ENCODE measurements around the gene PADI3.

The PADI3 gene

DNA sequence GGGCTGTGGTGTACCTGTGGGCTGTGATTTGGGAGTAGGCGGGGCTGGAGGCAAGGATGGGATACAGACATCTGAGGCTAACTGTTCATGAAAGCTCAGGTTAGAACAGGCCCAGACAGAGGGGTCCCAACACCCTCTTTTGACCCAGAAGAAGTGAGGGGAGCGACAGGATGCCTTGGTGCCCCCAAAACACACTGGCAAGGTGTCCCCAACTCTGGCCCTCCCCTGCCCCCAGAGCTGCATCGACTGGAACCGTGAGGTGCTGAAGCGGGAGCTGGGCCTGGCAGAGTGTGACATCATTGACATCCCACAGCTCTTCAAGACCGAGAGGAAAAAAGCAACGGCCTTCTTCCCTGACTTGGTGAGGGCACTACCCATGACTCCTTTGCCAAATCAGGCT is 31.5 kb downstream of the PADI3 start:
- Histone ChIP-seq H3K27me3 (ENCODE audit: control insufficient read depth, insufficient read depth, low read length, poor library complexity, severe bottlenecking) (no peaks in the 10 kb centered on the region), H3K9me3 (ENCODE audit: control insufficient read depth, low read length) (no peaks in the 10 kb centered on the region), H3K4me1 (ENCODE audit: control insufficient read depth, insufficient read depth, low read length) (no peaks in the 10 kb centered on the region), H3K36me3 (ENCODE audit: control insufficient read depth, insufficient read depth, low read length) (no peaks in the 10 kb centered on the region), H3K4me3 (ENCODE audit: insufficient read depth, low read depth, low read length) (no peak overlapping the region), H3K27ac (ENCODE audit: insufficient read depth, low read depth, low read length, poor library complexity, severe bottlenecking) (no peak overlapping the region)
- 92 to 95% methylated on average over 7 of the region's 7 CpGs for WGBS, 2 experiments

DNA sequence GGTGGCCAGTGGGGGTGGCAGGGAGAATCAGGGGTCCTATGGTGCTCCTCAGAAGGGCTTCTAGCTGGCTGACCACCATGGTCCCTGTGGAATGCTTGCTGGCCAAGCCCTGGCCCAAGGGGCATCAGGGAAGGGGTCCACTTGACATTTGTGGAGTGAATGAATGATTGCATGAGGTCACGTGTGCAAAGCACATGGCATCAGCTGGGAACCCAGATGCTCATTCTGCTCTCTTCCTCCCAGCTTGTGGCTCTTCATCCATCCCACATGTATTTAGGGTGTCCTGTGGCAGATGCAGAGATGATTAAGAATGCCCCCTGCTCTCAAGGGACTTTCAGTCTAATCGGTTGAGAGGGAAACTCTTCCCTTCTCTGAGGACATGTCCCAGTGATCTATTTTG is 32.0 kb downstream of the PADI3 start:
- no peaks in the 10 kb centered on the region for H3K9me3 ChIP-seq (ENCODE audit: control insufficient read depth, low read length)
- H3K36me3 ChIP-seq (ENCODE audit: control insufficient read depth, insufficient read depth, low read length) = no peaks in the 10 kb centered on the region
- no peaks in the 10 kb centered on the region for H3K27me3 ChIP-seq (ENCODE audit: control insufficient read depth, insufficient read depth, low read length, poor library complexity, severe bottlenecking)
- no peaks in the 10 kb centered on the region for H3K4me1 ChIP-seq (ENCODE audit: control insufficient read depth, insufficient read depth, low read length)
- 87 to 94% methylated on average over 2 of the region's 2 CpGs for WGBS, 2 experiments
- no peak overlapping the region for H3K27ac ChIP-seq (ENCODE audit: insufficient read depth, low read depth, low read length, poor library complexity, severe bottlenecking)
- no peak overlapping the region for H3K4me3 ChIP-seq (ENCODE audit: insufficient read depth, low read depth, low read length)

DNA sequence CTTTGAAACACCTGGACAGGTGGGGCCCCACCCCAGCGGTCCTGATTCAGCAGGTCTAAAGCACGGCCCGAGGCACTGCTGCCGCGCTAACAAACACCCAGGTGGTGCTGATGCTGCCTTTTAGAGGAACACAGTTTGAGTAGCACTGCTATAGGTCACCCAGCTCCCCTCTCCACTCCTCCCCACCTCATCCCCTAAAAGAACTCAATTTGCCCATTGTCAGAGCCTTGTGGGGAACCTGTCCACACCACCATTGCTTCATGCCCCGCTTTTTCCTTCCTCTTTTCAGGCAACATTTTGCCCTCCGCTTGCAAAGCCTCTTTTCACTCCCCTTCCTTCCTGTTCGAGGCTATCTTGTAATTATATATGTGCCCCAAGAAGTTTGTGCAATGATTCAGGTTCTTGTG is 32.9 kb downstream of the PADI3 start:
- Histone ChIP-seq H3K9me3 (ENCODE audit: control insufficient read depth, low read length) (no peaks in the 10 kb centered on the region), H3K27ac (ENCODE audit: insufficient read depth, low read depth, low read length, poor library complexity, severe bottlenecking) (no peak overlapping the region), H3K27me3 (ENCODE audit: control insufficient read depth, insufficient read depth, low read length, poor library complexity, severe bottlenecking) (no peaks in the 10 kb centered on the region), H3K36me3 (ENCODE audit: control insufficient read depth, insufficient read depth, low read length) (no peaks in the 10 kb centered on the region), H3K4me1 (ENCODE audit: control insufficient read depth, insufficient read depth, low read length) (no peaks in the 10 kb centered on the region), H3K4me3 (ENCODE audit: insufficient read depth, low read depth, low read length) (no peak overlapping the region)
- 83 to 88% methylated on average over 8 of the region's 8 CpGs for WGBS, 2 experiments

DNA sequence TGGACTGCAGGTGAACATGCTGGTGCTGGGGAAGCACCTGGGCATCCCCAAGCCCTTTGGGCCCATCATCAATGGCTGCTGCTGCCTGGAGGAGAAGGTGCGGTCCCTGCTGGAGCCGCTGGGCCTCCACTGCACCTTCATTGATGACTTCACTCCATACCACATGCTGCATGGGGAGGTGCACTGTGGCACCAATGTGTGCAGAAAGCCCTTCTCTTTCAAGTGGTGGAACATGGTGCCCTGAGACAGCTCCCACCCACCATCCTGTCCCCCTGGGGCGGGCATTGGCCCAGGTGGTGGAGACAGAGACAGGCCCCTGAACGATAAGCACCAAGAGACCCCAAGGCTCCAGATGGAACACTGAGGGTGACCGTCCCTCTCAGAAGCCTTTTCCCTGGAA is 33.9 kb downstream of the PADI3 start:
- H3K4me1 ChIP-seq (ENCODE audit: control insufficient read depth, insufficient read depth, low read length) = no peaks in the 10 kb centered on the region
- H3K9me3 ChIP-seq (ENCODE audit: control insufficient read depth, low read length) = no peaks in the 10 kb centered on the region
- no peak overlapping the region for H3K4me3 ChIP-seq (ENCODE audit: insufficient read depth, low read depth, low read length)
- 92% methylated on average over 5 of the region's 5 CpGs for WGBS, 2 experiments
- no peaks in the 10 kb centered on the region for H3K36me3 ChIP-seq (ENCODE audit: control insufficient read depth, insufficient read depth, low read length)
- H3K27ac ChIP-seq (ENCODE audit: insufficient read depth, low read depth, low read length, poor library complexity, severe bottlenecking) = no peak overlapping the region
- no peaks in the 10 kb centered on the region for H3K27me3 ChIP-seq (ENCODE audit: control insufficient read depth, insufficient read depth, low read length, poor library complexity, severe bottlenecking)

DNA sequence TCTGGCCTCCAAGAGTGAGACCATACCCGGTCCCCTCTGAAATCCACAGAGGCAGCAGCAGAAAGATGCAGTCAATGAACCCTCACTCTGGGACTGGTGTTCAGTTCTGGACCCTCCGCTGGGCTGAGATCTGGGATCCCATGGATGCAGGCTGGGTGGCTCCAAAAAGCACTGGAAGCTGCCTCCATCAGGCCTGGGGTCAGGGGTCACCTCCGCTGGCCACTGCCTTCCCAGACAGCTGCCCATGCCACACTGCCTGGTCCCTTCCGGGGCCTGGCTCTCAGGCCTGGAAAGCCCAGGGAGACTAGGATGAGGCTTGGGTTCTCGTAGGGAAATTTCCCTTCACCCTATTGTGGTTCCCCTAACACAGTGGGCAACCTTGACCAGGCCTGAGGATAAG is 37.7 kb downstream of the PADI3 start:
- 81 to 86% methylated on average over 5 of the region's 5 CpGs for WGBS, 2 experiments
- H3K27me3 ChIP-seq (ENCODE audit: control insufficient read depth, insufficient read depth, low read length, poor library complexity, severe bottlenecking) = no peaks in the 10 kb centered on the region
- H3K36me3 ChIP-seq (ENCODE audit: control insufficient read depth, insufficient read depth, low read length) = no peaks in the 10 kb centered on the region

DNA sequence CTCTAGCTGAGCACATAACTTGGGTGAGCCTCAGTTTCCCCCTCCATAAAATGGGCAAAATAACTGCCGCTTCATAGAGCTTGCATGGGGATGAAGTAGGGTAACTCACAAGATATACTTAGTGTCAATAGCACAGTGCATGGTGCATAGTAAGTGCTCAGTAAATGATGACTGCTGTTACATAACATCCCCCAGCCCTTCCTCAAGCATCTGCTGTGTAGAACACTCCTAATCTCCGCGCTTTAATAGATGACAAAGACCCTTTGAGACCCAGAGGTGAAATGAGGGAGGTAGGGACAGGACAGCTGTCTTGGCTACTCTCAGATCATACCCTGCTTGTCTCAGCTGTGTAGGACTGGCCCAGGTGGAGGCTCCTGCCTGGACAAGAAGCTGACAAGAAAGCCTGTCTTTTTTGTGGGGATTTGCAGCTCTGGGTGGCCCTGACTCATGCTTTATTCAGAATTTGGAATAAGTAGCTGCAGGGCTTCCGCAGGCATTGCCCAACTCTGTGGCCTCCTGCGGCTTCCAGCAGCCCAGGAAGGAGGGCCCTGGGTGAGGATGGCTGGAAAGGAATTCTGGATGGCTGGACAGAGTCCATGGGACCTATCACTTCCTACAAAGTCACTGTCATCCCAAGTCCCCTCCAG is 38.4 kb downstream of the PADI3 start:
- Histone ChIP-seq H3K4me3 (ENCODE audit: insufficient read depth, low read depth, low read length) (no peak overlapping the region), H3K4me1 (ENCODE audit: control insufficient read depth, insufficient read depth, low read length) (no peaks in the 10 kb centered on the region), H3K36me3 (ENCODE audit: control insufficient read depth, insufficient read depth, low read length) (no peaks in the 10 kb centered on the region), H3K27ac (ENCODE audit: insufficient read depth, low read depth, low read length, poor library complexity, severe bottlenecking) (no peak overlapping the region), H3K9me3 (ENCODE audit: control insufficient read depth, low read length) (no peaks in the 10 kb centered on the region), H3K27me3 (ENCODE audit: control insufficient read depth, insufficient read depth, low read length, poor library complexity, severe bottlenecking) (no peaks in the 10 kb centered on the region)
- WGBS, 2 experiments = 85 to 89% methylated on average over 5 of the region's 5 CpGs

More for the DNA sequence above, 37.7 kb downstream of the PADI3 start:
- Histone ChIP-seq H3K9me3 (ENCODE audit: control insufficient read depth, low read length) (no peaks in the 10 kb centered on the region), H3K4me3 (ENCODE audit: insufficient read depth, low read depth, low read length) (no peak overlapping the region), H3K27ac (ENCODE audit: insufficient read depth, low read depth, low read length, poor library complexity, severe bottlenecking) (no peak overlapping the region), H3K4me1 (ENCODE audit: control insufficient read depth, insufficient read depth, low read length) (no peaks in the 10 kb centered on the region)

DNA sequence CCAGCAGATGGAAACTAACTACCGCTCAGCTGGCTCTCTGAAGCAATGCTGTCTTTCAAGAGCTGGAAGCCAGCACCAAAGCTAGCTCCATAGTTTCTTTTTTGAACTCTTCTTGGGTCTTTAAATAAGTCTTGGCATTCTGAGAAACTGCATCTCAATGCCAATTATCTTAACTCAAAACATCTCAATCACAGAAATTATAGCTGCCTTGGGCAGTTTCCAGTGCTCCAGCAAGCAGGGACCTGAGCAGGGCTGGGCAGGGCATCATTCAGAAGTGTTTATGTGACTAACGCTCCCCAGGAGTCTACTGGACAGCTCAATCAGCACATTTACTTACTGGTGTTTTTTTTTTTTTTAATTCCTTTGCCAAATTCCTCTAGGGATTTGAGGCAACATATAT is 40.8 kb downstream of the PADI3 start:
- no peaks in the 10 kb centered on the region for H3K36me3 ChIP-seq (ENCODE audit: control insufficient read depth, insufficient read depth, low read length)
- H3K27me3 ChIP-seq (ENCODE audit: control insufficient read depth, insufficient read depth, low read length, poor library complexity, severe bottlenecking) = no peaks in the 10 kb centered on the region
- H3K27ac ChIP-seq (ENCODE audit: insufficient read depth, low read depth, low read length, poor library complexity, severe bottlenecking) = no peak overlapping the region
- H3K4me3 ChIP-seq (ENCODE audit: insufficient read depth, low read depth, low read length) = no peak overlapping the region
- no peaks in the 10 kb centered on the region for H3K9me3 ChIP-seq (ENCODE audit: control insufficient read depth, low read length)
- H3K4me1 ChIP-seq (ENCODE audit: control insufficient read depth, insufficient read depth, low read length) = no peaks in the 10 kb centered on the region
- 94 to 100% methylated on average over 2 of the region's 2 CpGs for WGBS, 2 experiments

DNA sequence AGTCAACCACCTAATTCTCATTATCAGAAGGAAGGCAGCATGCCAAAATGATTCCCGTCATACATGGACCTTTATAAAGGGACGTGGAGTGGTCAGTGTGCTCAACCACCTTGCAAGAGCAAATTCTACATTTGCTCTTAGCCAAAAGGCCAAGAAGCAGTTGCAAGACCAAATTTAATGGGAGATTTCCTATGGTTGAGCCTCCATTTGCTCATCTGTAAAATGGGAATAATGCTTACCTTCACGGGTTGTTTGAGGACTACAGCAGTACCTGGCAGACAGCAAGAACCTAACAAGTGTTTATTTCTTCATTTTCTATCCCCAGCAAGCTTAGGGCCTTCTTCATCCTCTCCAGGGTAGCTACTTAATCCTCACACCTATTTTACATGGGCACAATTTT is 41.7 kb downstream of the PADI3 start:
- 88 to 91% methylated on average over 3 of the region's 3 CpGs for WGBS, 2 experiments
- Histone ChIP-seq H3K36me3 (ENCODE audit: control insufficient read depth, insufficient read depth, low read length) (no peaks in the 10 kb centered on the region), H3K27ac (ENCODE audit: insufficient read depth, low read depth, low read length, poor library complexity, severe bottlenecking) (no peak overlapping the region), H3K9me3 (ENCODE audit: control insufficient read depth, low read length) (no peaks in the 10 kb centered on the region), H3K4me1 (ENCODE audit: control insufficient read depth, insufficient read depth, low read length) (no peaks in the 10 kb centered on the region), H3K27me3 (ENCODE audit: control insufficient read depth, insufficient read depth, low read length, poor library complexity, severe bottlenecking) (no peaks in the 10 kb centered on the region), H3K4me3 (ENCODE audit: insufficient read depth, low read depth, low read length) (no peak overlapping the region)

DNA sequence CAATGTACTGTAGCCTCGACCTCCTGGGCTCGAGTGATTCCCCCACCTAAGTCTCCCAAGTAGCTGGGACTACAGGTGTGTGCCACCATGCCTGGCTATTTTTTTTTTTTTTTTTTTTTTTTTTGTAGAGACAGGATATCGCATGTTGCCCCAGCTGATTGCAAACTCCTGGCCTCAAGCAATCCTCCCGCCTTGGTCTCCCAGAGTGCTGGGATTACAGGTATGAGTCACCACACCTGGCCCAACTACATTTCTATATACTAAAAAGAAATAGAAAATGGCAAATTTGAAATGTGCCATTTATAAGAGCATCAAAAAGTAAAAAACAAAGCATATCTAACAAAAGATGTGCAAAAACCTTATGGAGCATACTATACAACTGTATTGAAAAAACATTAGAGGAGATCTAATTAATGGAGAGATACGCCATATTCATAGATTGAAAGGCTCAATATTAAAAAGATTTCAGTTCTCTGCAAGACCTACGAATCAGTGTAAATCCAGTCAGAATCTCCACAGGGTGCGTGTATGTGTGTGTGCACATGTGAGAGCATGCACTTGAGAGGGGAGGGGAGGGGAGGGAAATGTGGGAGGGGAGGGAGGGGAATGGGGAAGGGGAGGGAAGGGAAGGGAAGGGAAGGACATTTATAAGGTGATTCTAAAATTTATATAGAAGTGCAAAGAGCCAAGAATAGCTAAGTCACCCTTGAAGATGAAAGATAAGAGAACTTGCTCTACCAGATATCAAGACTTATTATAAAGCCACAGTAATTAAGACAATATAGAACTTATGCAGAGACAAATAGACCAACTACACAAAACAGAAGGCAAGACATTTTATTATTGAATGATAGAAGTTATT is 43.6 kb downstream of the PADI3 start:
- H3K27me3 ChIP-seq (ENCODE audit: control insufficient read depth, insufficient read depth, low read length, poor library complexity, severe bottlenecking) = no peaks in the 10 kb centered on the region
- no peaks in the 10 kb centered on the region for H3K9me3 ChIP-seq (ENCODE audit: control insufficient read depth, low read length)
- 80 to 86% methylated on average over 5 to 6 of the region's 7 CpGs for WGBS, 2 experiments
- H3K27ac ChIP-seq (ENCODE audit: insufficient read depth, low read depth, low read length, poor library complexity, severe bottlenecking) = no peak overlapping the region
- H3K36me3 ChIP-seq (ENCODE audit: control insufficient read depth, insufficient read depth, low read length) = no peaks in the 10 kb centered on the region
- no peaks in the 10 kb centered on the region for H3K4me1 ChIP-seq (ENCODE audit: control insufficient read depth, insufficient read depth, low read length)
- H3K4me3 ChIP-seq (ENCODE audit: insufficient read depth, low read depth, low read length) = no peak overlapping the region

DNA sequence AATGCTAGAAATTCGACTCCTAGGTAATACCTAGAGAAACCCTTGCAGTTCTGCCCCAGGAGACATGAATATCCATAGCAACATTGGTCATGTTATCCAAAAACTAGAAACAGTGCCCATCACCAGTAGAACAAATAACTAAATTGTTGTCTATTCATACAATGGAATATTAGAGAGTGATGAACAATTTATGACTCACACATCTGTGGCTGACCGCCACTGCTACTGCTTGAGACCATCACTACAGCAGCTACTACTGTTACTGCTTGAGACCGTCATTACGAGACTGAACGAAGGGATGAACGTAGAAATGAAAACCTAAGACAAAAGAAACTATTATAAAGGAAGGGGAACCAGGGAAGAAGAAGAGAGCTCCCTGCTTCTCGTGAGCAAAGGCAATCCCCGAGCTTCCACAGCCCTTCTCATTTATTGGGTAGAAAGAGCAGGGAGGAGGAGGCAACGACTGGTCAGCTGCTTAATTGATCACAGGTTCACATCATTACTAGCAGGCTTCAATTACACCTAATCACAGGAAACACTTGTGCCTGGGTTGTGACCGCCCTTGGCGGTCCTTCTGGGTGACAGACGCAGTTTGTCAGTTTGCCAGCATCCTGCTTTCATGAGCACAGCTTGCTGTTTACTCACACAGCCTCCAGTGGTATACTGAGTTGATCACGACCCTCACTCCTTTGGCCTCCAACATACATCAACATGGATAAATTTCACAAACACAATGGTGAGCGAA is 45.0 kb downstream of the PADI3 start:
- WGBS, 2 experiments = 78 to 80% methylated on average over 14 of the region's 14 CpGs
- Histone ChIP-seq H3K9me3 (ENCODE audit: control insufficient read depth, low read length) (no peaks in the 10 kb centered on the region), H3K4me3 (ENCODE audit: insufficient read depth, low read depth, low read length) (no peak overlapping the region), H3K27ac (ENCODE audit: insufficient read depth, low read depth, low read length, poor library complexity, severe bottlenecking) (no peak overlapping the region), H3K36me3 (ENCODE audit: control insufficient read depth, insufficient read depth, low read length) (no peaks in the 10 kb centered on the region), H3K27me3 (ENCODE audit: control insufficient read depth, insufficient read depth, low read length, poor library complexity, severe bottlenecking) (no peaks in the 10 kb centered on the region), H3K4me1 (ENCODE audit: control insufficient read depth, insufficient read depth, low read length) (no peaks in the 10 kb centered on the region)
